ENCODE data around the gene SMLR1.

SMLR1 gene

DNA sequence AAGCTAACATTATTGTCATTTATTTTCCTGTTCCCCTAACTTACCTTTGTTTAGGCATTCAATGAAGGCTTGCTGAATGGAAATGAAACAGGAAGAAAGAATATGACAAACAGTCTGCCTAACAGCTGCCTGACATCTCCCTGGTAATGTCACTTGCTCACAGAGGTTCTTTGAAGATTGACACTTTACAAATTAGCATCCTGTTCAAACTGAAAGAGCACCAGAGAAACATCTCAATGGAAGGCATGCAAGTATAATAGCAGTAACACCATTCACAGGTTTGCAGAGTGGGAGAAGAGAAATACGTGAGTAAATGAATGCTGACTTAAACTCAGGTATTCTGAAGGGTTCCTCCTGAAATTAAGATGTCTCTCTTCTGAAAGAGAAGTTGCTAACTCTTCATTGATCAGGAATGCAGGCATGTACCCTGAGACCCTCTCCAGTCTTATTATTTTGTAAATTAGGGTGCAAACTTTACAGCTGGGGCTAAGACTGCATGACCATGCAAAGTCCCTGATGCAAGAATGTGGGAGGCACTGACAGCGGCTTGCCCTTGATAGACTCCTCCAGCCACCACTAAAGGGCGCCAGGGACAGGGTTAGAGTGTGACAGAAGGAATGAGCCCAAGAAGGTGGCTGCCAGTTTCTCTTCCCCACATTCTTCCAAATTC lies 1.3 kb upstream of the SMLR1 start:
- no peak for DNase-seq (ENCODE audit: low spot score)

- DNase-seq (ENCODE audit: low spot score), result no peak
Observed at GRCh38 chr6:130826442-130827246, 562 bp upstream of the SMLR1 start.

- DNase-seq (ENCODE audit: low spot score), result no peak
Observed at GRCh38 chr6:130829333-130829910, 2.2 kb downstream of the SMLR1 start.

DNA sequence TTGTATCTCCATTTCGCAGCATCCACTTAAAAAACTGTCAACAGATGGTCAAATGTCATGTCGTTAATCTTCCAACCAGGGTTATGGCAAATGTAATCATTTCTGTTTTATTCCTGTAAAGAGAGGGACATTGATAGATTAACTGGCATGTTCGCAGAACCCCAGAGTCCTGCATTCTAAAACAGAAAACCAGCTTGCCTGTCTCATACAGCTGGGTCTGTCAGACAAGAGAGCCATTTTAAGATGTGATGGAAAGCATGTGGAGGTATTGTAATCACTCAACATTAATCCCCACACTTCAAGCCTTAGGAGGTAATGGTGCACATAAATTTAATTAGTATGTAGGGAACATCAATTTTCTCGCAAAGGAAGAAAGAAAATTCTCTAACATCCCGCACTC lies 4.4 kb downstream of the SMLR1 start:
- no peak for DNase-seq (ENCODE audit: low spot score)

GRCh38 chr6:130833569-130833968 lies 6.4 kb downstream of the SMLR1 start:
- DNase-seq (ENCODE audit: low spot score), result no peak

- DNase-seq (ENCODE audit: low spot score), result no peak
Observed at GRCh38 chr6:130834482-130835251, 7.5 kb downstream of the SMLR1 start.

DNA sequence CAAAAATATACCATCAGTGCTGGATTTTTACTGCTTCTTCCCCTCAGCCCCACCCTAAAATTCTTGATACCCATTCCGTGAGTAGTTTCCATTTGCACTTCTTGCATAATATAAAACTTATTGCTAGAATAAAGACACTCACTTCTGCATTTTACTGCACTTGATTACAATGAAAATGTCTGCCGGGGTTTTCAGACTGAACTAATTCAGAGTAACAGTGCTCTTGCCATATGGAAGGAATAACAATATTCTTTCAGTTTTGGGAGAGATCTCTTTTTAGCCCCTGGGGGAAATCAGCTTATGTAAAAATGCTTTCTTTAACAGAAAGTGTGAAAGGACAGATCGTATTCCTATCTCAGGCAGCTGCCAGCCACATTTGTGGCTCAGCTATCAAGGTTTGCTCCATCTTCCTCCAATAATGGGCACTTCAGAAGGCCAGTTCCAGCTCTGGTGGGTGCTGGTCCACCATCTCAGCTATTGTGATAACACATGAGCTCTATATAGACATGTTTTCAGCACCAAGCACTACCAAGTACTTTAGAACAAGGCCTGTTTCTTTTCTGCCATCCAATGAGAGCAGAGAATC lies 8.9 kb downstream of the SMLR1 start:
- no peak for DNase-seq (ENCODE audit: low spot score)

DNA sequence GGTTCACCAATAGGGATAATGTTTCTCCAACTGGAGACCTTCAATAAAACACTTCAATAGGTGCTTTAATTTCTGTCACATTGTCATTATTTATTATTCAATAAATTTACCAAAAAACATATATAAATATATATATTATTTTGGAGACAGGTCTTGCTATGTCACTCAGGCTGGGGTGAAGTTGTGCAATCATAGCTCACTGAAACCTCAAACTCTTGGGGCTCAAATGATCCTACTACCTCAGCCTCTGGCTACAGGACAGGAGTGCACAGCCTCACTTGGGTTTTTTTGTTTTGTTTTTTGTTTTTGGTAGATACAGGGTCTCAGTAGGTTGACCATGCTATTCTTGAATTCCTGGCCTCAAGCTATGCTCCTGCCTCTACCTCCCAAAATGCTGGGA lies 9.9 kb downstream of the SMLR1 start:
- no peak for DNase-seq (ENCODE audit: low spot score)

GRCh38 chr6:130838250-130838860 lies 11.1 kb downstream of the SMLR1 start:
- no peak for DNase-seq (ENCODE audit: low spot score)

GRCh38 chr6:130838951-130839350 lies 11.7 kb downstream of the SMLR1 start:
- no peak for DNase-seq (ENCODE audit: low spot score)

DNA sequence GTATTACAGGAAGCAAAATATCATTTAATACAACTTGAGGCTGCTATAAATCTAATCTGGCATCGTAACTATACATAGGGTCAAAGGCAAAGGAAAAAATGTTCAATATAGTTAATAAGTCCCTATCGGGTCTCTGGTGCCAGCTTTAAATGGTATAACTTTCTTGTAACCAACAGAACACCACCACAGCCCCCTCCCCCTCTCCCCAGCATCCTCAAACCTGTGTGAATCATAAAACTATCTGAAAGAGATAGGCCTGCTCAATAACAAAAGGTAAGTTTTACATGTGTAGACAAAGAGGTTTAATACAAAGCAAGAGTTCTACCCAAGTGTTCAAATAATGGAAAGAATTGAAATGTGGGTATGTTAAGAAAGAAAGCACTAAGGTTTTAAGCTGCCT lies 12.2 kb downstream of the SMLR1 start:
- DNase-seq (ENCODE audit: low spot score), result no peak

DNA sequence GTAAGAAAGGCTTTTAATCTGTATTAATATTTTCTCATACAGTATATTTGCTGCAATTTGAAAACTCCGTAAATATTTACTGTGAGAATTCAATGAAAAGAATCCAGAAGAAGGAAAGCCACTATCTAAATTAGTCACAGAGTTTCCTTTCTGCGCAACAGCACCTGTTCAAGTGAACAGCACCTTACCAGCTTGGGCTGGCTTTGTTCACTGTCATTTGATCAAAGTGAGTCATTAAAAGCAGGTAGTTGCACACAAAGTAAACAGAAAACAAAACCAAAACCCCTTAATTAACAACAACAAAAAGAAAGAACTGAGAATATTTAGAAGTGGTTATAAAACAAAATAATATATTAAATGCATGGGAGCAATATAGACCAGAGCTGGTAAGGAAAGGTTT lies 12.8 kb downstream of the SMLR1 start:
- DNase-seq (ENCODE audit: low spot score), result no peak

DNA sequence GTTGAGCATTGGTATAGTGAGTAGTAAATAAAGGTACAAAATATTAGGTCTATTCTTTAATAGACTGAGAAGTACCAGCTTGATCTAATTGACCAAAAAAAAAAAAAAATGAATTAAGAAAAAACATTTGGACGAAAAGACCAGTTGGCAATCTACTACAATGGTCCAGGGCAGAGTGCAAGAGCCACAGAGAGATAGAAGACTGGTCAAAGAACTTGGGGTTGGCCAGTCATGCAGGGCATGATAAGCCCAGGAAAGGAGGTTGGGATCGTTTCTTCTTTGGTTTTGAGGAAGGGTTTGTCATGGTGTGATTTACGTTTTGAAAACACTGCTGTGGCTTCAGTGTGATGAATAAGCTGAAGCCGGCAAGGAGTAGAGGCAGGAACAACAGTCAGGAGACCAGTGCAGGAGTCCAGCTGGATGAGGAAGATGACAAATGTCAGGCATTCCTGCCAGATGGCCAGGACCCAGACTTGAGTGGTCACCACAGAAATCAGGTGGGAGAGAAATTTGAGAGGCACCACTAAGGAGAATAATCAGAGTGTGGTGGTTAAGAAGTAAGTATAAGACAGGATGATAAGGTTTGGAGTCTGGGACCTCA lies 14.0 kb downstream of the SMLR1 start:
- no peak for DNase-seq (ENCODE audit: low spot score)

DNA sequence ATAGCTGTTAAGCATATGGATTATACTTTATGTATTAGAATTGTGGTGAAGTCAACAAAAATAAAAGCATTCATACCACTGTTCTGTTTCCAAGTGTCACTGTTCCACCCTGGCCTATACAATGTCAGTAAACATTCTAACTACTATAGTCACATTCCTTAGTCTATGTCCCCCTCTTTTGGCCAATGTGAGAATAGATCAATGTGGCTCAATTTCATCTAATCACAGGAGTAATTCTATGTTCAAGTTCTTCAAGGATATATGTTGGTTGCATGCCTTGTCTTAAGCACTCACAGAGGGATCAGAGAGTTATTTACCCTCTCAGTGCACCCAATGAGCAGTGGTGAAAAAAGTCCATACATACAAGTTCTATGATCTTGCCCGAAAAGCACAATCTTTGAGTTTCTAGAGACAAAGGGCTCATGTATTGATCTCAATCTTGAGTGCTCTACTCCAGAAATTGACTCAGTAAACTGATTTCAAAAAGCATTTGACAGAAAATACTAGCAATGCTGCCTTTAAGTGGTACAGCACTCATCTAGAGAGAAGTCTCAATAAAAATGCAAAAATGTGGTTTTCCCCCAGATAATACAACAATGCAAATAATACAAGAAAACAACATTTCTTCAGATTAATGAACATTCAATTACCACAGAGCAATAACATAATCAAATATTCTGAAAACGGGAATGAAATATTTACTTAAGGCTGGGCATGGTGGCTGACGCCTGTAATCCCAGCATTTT lies 16.5 kb downstream of the SMLR1 start:
- DNase-seq (ENCODE audit: low spot score), result peak; percentile 63

DNA sequence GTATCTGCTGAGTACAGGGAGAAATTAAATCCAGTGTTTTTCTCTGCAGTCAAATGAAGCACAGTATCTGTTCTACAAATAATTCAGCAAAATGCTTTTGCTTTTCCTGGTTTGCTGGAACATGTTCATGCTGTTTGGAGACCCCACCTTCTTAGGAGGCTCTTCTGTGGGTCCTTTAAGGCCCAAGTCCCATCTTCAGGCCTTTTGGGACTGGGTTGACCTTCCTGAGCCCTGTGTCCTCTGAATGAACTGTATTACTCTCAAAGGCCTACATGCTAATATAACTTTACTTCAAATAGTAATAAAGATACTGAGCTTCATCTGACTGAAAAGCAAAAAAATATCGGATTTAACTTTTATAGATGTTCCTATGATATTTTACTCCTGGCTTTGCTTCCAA lies 19.3 kb downstream of the SMLR1 start:
- no peak for DNase-seq (ENCODE audit: low spot score)

- DNase-seq (ENCODE audit: low spot score), result no peak
Observed at GRCh38 chr6:130847001-130847910, 20.1 kb downstream of the SMLR1 start.

DNA sequence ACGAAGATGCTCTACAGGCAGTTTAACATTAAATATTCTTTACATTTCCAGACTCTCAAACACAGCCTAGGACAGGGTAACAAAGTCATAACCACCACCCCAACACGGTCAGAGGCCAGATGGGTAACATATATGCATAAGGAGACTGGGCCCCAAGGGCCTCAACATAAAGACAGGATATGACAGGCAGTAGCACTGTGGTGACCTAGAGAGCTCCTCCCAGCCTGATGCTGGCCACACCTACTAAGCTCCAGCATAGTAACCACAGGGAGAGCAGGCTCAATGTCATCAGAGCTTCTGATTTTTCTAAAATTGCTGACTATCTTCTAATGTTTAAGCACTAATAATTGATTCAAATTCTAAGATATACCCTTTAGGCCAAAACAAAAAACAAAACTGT lies 21.7 kb downstream of the SMLR1 start:
- no peak for DNase-seq (ENCODE audit: low spot score)

- no peak for DNase-seq (ENCODE audit: low spot score)
Observed at GRCh38 chr6:130849594-130849993, 22.4 kb downstream of the SMLR1 start.

DNA sequence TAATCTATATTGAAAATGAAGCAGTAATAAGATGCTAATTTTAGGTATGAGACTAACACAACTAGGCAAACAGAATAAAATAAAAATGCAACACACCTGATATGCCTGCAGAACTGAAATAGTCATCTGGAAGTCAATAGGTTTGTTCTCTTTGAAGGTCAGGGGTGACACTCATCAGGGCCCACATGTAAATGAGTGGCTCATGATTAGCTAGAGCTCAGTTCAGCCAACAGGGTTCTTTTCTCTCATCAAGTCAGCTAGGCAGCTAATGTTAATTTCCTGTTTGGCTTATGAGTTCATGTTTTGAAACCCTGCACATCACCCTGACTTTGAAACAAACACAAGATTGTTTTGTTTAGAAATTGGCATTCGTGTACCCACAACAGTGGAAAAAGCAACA lies 23.8 kb downstream of the SMLR1 start:
- DNase-seq (ENCODE audit: low spot score), result no peak
